HepG2 (cell line): Measurements from ENCODE around the gene ZNF732. TPM values are rescaled to one million over a fixed set of nuclear protein-coding genes. Genes with fewer than 3 reads are reported as not detected.

Source experiments
- ATAC-seq: fragments of 200-7000 bp; cut with Tn5 transposase; 3 replicates; pipeline ENCODE4 v1.9.1; 2020; ENCODE audit warnings: mild to moderate bottlenecking, moderate library complexity
- BruUV-seq: library from RNA; stranded (reverse); fragments of 400-500 nt; replicated peaks from 2 replicates; lab custom pipeline; 2021; lab: Mats Ljungman, UMichigan
- CTCF ChIA-PET: fragments of 300-600 bp; formaldehyde crosslinking; extraction: SDS; loops from one replicate; lab custom pipeline; 2021; ENCODE audit warnings: low total read pairs, inconsistent platforms, low intra/inter-chr PET ratio; lab: Yijun Ruan, JAX
- POLR2A ChIA-PET: fragments of 350-600 bp; sonication (Branson Sonifier 250); formaldehyde crosslinking; loops from one replicate; lab custom pipeline; 2020; ENCODE audit warnings: antibody characterized with exemption, inconsistent platforms; lab: Yijun Ruan, JAX
- DNase-seq: peaks from one replicate; pipeline ENCODE4 v3.0.0-alpha.2; 2015; ENCODE audit warnings: low spot score
- FAIRE-seq: peaks from 3 replicates; lab custom pipeline; 2011; peaks lifted over from hg19 to GRCh38; lab: Jason Lieb, UNC
- H2AFZ ChIP-seq: one replicate; pipeline ENCODE4 v1.6.1; 2011; ENCODE audit warnings: low read length, inconsistent platforms
- H3K27ac ChIP-seq: fragments of 300-600 bp; 3 replicates; pipeline ENCODE4 v1.8.0; 2011; ENCODE audit warnings: mixed run types, mild to moderate bottlenecking, mixed read lengths, low read length, inconsistent platforms; ENCODE audit not compliant: insufficient read depth; ENCODE audit errors: extremely low read length
- H3K27me3 ChIP-seq, 2 experiments: fragments of 200-600 bp in 1 of 2; 2 replicates in 1 of 2; 3 replicates in 1 of 2; pipeline versions ENCODE4 v1.6.0 to v1.8.0; 2011; ENCODE audit warnings: low read length in 2 of 2, mild to moderate bottlenecking in 2 of 2, moderate library complexity in 2 of 2, inconsistent platforms in 1 of 2; ENCODE audit not compliant: insufficient read depth in 2 of 2, control insufficient read depth in 1 of 2
- H3K36me3 ChIP-seq, 2 experiments: fragments of 200-600 bp in 1 of 2; replicated peaks in 1 of 2; 2 replicates in 1 of 2; 3 replicates in 1 of 2; pipeline versions ENCODE4 v1.5.1 to v1.8.0; 2011; ENCODE audit warnings: low read length in 2 of 2, inconsistent platforms in 1 of 2; ENCODE audit not compliant: insufficient read depth in 2 of 2, control insufficient read depth in 1 of 2
- H3K4me1 ChIP-seq: 2 replicates; pipeline ENCODE4 v1.5.1; 2012; ENCODE audit warnings: low read length, inconsistent platforms; ENCODE audit not compliant: insufficient read depth
- H3K4me2 ChIP-seq: 2 replicates; pipeline ENCODE4 v1.6.0; 2011; ENCODE audit warnings: low read depth, low read length, inconsistent platforms
- H3K4me3 ChIP-seq, 3 experiments: fragments of 200-600 bp in 1 of 3; sonication (generic), shearing (Covaris generic) in 1 of 3; replicated peaks in 1 of 3; 2 replicates each; pipeline ENCODE4 v1.5.1; 2011 to 2016; ENCODE audit warnings: low read length in 3 of 3, inconsistent platforms in 2 of 3, low read depth in 2 of 3, mild to moderate bottlenecking in 2 of 3, control low read depth in 1 of 3, mixed read lengths in 1 of 3; ENCODE audit not compliant: insufficient read depth in 1 of 3
- H3K79me2 ChIP-seq: one replicate; pipeline ENCODE4 v1.6.1; 2011; ENCODE audit warnings: low read length, inconsistent platforms; ENCODE audit not compliant: insufficient read depth
- H3K9ac ChIP-seq: 2 replicates; pipeline ENCODE4 v1.6.0; 2011; ENCODE audit warnings: mild to moderate bottlenecking, low read depth, low read length, inconsistent platforms; ENCODE audit not compliant: insufficient read depth
- H3K9me3 ChIP-seq: 2 replicates; pipeline ENCODE4 v1.5.1; 2012; ENCODE audit warnings: mild to moderate bottlenecking, low read length
- H4K20me1 ChIP-seq: 2 replicates; pipeline ENCODE4 v1.6.0; 2011; ENCODE audit warnings: inconsistent platforms, mild to moderate bottlenecking, low read length, moderate library complexity; ENCODE audit not compliant: insufficient read depth
- AHDC1 ChIP-seq: sonication (generic); formaldehyde crosslinking; IDR thresholded peaks from 2 replicates; pipeline ENCODE4 v1.5.1; 2020; ENCODE audit warnings: mild to moderate bottlenecking, missing genetic modification reagents, borderline replicate concordance
- GPN1 ChIP-seq: sonication (generic); formaldehyde crosslinking; IDR thresholded peaks from 2 replicates; pipeline ENCODE4 v1.5.1; 2020; ENCODE audit warnings: missing genetic modification reagents, borderline replicate concordance
- MAFF ChIP-seq: IDR thresholded peaks from 2 replicates; pipeline ENCODE4 v1.6.1; 2011; ENCODE audit warnings: low read depth, low read length, improper control_type of control experiment
- MAFK ChIP-seq, 2 experiments: IDR thresholded peaks in 1 of 2; conservative IDR thresholded peaks in 1 of 2; 2 replicates each; pipeline ENCODE4 v1.6.1; 2011; ENCODE audit warnings: improper control_type of control experiment in 2 of 2, low read length in 2 of 2
- SIX4 ChIP-seq: sonication (generic); formaldehyde crosslinking; IDR thresholded peaks from 2 replicates; pipeline ENCODE4 v1.4.0; 2020; ENCODE audit warnings: missing genetic modification reagents
- TCF7L2 ChIP-seq: IDR thresholded peaks from 2 replicates; pipeline ENCODE4 v1.6.1; 2011; ENCODE audit warnings: mild to moderate bottlenecking, low read depth, low read length, moderate library complexity
- ZBTB26 ChIP-seq: IDR thresholded peaks from 2 replicates; pipeline ENCODE4 v1.6.1; 2016; ENCODE audit warnings: missing compliant biosample characterization, missing genetic modification reagents, borderline replicate concordance
- ZBTB34 ChIP-seq: sonication (generic); formaldehyde crosslinking; IDR thresholded peaks from 2 replicates; pipeline ENCODE4 v1.8.0; 2022; ENCODE audit warnings: mild to moderate bottlenecking, missing genetic modification reagents
- ZNF792 ChIP-seq: IDR thresholded peaks from 2 replicates; pipeline ENCODE4 v1.6.1; 2016
- WGBS: methylation state at CpG from one replicate; pipeline ENCODE4 v1.1.6; 2017; ENCODE audit warnings: low lambda C conversion rate; 5-methylcytosine and 5-hydroxymethylcytosine counted together
- in situ Hi-C: cut with HindIII; loops from 2 replicates; pipeline ENCODE4 v1.10.0; 2017; ENCODE audit warnings: low pct_unique_long_range_greater_than_20kb; ENCODE audit not compliant: extremely low pct_ligation_motif_present
- intact Hi-C: fragments of 100-400 bp; cut with micrococcal nuclease; formaldehyde crosslinking; loops from one replicate; pipeline ENCODE4 v1.10.0; 2022; ENCODE audit not compliant: unreplicated experiment
- polyA plus RNA-seq, 8 experiments: library from polyadenylated mRNA; depleted of rRNA in 3 of 8; stranded (reverse) in 7 of 8; unstranded in 1 of 8; fragments of >200 nt; fragmentation: Illumina TruSeq in 4 of 8; extraction: Trizol in 4 of 8; gene quantifications; 2 replicates each; pipeline versions ENCODE4 v1.2.1 to v1.2.3, GENCODE V29; 2011 to 2016; ENCODE audit warnings: low read depth in 4 of 8, missing spikeins in 1 of 8, mixed read lengths in 1 of 8; ENCODE audit not compliant: insufficient read depth in 1 of 8
- total RNA-seq, 5 experiments: library from RNA; depleted of rRNA; stranded (reverse); fragments of >200 nt; fragmentation: Illumina TruSeq; extraction: Trizol; gene quantifications; 2 replicates each; pipeline ENCODE4 v1.2.3, GENCODE V29; 2016; ENCODE audit warnings: low read depth in 1 of 5

ZNF732 gene
- total and polyA plus RNA-seq, 2 of the 13 experiments (the other 11 are each of a cell fraction or from before 2014, with no cell fraction given): not detected

GRCh38 chr4:288891-289290 lies 16.4 kb downstream of the ZNF732 start (continued):
- no peak for TF ChIP-seq AHDC1

- peaks cover 89% of the 10 kb centered on the region for H3K9me3 ChIP-seq
- no peaks in the 10 kb centered on the region for H3K36me3 ChIP-seq
- no peaks in the 10 kb centered on the region for H3K27me3 ChIP-seq
- H2AFZ ChIP-seq: no peak overlapping the region
- no peak overlapping the region for H3K4me2 ChIP-seq
- in situ Hi-C loops (no loop called here), intact Hi-C loops (no loop called here)
- H4K20me1 ChIP-seq: no peaks in the 10 kb centered on the region
- DNase-seq (no peak), ATAC-seq (no peak), FAIRE-seq (no peak)
- H3K27ac ChIP-seq: no peak overlapping the region
- no peak overlapping the region for H3K4me3 ChIP-seq
- 3% methylated on average over 5 of the region's 5 CpGs for WGBS
- BruUV-seq: no TSS peak
- POLR2A ChIA-PET: no interaction called here
- no peak overlapping the region for H3K9ac ChIP-seq
- no peaks in the 10 kb centered on the region for H3K4me1 ChIP-seq
- CTCF ChIA-PET: no interaction called here
- no peaks in the 10 kb centered on the region for H3K79me2 ChIP-seq
- TF ChIP-seq MAFK (conservative IDR thresholded peaks at IDR 0.05 in 1 of 2, IDR thresholded peaks at IDR 0.05 in 1 of 2; ENCODE audit: low read length in 2 of 2) (peak; percentile 97 to 99), TCF7L2 (no peak), GPN1 (CRISPR knock-in tag) (no peak), SIX4 (CRISPR knock-in tag) (no peak), ZBTB34 (CRISPR knock-in tag) (no peak), ZNF792 (no peak), ZBTB26 (CRISPR knock-in tag) (no peak), MAFF (peak; percentile 98)
Measured at GRCh38 chr4:273309-274017, 31.8 kb downstream of the ZNF732 start.
